Prostate gland (tissue), 2 donors: ENCODE measurements around the gene PHKA1.

Experiments
- POLR2A ChIP-seq: fragments of 450-650 bp; IDR thresholded peaks from one replicate; pipeline ENCODE4 v1.6.1; 2016; ENCODE audit warnings: antibody characterized with exemption, mild to moderate bottlenecking
- POLR2AphosphoS5 ChIP-seq: sonication (generic); formaldehyde crosslinking; IDR thresholded peaks from one replicate; pipeline ENCODE4 v1.6.1; 2017; ENCODE audit warnings: antibody characterized with exemption
- TF ChIP-seq, protein P1 (sequence below), 4 experiments: fragments of 200-600 bp in 2 of 4; fragments of 450-650 bp in 2 of 4; sonication (generic) in 2 of 4; IDR thresholded peaks; 1 replicate in 3 of 4; 2 replicates in 1 of 4; pipeline ENCODE4 v1.5.1; 2016 to 2019; ENCODE audit warnings: antibody characterized with exemption in 4 of 4, mild to moderate bottlenecking in 2 of 4, moderate library complexity in 2 of 4

DNA sequence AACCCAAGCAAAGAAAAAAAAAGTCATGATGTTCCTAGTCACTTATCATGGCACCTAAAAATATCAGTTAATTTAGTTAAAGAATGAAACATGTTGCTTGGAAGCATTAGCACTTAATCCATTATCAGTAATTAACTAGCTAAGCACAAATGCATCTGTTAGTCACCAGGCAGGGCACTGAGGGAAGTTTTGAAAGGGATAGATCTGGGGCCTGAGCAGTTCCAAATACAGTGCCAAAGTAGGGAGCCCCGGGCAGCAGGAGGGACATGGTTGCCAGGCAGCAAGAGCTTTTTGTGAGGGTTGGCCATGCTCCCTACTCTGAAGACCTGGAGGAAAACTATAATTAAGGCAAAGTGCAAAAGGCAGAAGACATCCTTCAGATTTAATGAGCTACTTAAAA is 62.0 kb downstream of the PHKA1 start:
- TF ChIP-seq, protein P1, sequence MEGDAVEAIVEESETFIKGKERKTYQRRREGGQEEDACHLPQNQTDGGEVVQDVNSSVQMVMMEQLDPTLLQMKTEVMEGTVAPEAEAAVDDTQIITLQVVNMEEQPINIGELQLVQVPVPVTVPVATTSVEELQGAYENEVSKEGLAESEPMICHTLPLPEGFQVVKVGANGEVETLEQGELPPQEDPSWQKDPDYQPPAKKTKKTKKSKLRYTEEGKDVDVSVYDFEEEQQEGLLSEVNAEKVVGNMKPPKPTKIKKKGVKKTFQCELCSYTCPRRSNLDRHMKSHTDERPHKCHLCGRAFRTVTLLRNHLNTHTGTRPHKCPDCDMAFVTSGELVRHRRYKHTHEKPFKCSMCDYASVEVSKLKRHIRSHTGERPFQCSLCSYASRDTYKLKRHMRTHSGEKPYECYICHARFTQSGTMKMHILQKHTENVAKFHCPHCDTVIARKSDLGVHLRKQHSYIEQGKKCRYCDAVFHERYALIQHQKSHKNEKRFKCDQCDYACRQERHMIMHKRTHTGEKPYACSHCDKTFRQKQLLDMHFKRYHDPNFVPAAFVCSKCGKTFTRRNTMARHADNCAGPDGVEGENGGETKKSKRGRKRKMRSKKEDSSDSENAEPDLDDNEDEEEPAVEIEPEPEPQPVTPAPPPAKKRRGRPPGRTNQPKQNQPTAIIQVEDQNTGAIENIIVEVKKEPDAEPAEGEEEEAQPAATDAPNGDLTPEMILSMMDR (IDR thresholded peaks at IDR 0.05), result no peak
- TF ChIP-seq POLR2A, result no peak
- no peak for TF ChIP-seq POLR2AphosphoS5
